ENCODE data around the gene DPM3. TPM values are rescaled to one million over a fixed set of nuclear protein-coding genes. Genes with fewer than 3 reads are reported as not detected.
A peak's percentile ranks its signal among the peaks of the same experiment; 100 is the strongest.

DPM3 gene
- total and polyA plus RNA-seq, 9 of the 15 experiments (the other 6 are each of a cell fraction or from before 2014, with no cell fraction given): 3.7 to 120 (median 36.4) TPM

GRCh38 chr1:155120253-155120652 is 20.1 kb downstream of the DPM3 start (continued):
- TF ChIP-seq FOXJ2 (tag; IDR thresholded peaks at IDR 0.05): peak; percentile 56; the same call in 1 of the 2 replicates
- TF ChIP-seq L3MBTL2 (IDR thresholded peaks at IDR 0.05): peak; percentile 51; the same call in 1 of the 2 replicates
- peak; percentile 50 for TF ChIP-seq ARID1B (IDR thresholded peaks at IDR 0.05)
- TF ChIP-seq RCOR1 (IDR thresholded peaks at IDR 0.05; ENCODE audit: borderline replicate concordance in 1 of 2, low read depth in 2 of 2, low read length in 2 of 2): peak in 1 of 2 experiments; percentile 58; a peak in 1 of 4 replicates
- no peak for TF ChIP-seq ZNF239 (CRISPR knock-in tag; IDR thresholded peaks at IDR 0.05)
- no peak for TF ChIP-seq EP400 (IDR thresholded peaks at IDR 0.05)
- no peak for TF ChIP-seq JUND (IDR thresholded peaks at IDR 0.05; ENCODE audit: borderline replicate concordance, low read depth, low read length)
- peak; percentile 10; the same call in 1 of the 3 replicates for TF ChIP-seq JUND (tag; IDR thresholded peaks at IDR 0.05; ENCODE audit: borderline replicate concordance, low read depth, low read length)
- no peak for TF ChIP-seq ZNF717 (CRISPR knock-in tag; IDR thresholded peaks at IDR 0.05)
- TF ChIP-seq BHLHE40 (IDR thresholded peaks at IDR 0.05; ENCODE audit: low read length): no peak
- TF ChIP-seq, protein P1, sequence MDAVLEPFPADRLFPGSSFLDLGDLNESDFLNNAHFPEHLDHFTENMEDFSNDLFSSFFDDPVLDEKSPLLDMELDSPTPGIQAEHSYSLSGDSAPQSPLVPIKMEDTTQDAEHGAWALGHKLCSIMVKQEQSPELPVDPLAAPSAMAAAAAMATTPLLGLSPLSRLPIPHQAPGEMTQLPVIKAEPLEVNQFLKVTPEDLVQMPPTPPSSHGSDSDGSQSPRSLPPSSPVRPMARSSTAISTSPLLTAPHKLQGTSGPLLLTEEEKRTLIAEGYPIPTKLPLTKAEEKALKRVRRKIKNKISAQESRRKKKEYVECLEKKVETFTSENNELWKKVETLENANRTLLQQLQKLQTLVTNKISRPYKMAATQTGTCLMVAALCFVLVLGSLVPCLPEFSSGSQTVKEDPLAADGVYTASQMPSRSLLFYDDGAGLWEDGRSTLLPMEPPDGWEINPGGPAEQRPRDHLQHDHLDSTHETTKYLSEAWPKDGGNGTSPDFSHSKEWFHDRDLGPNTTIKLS (IDR thresholded peaks at IDR 0.05; ENCODE audit: borderline replicate concordance, low read depth): no peak
- 0 out of 2 replicates have a peak, but pooled peaks have one; percentile 23 for TF ChIP-seq ZNF766 (CRISPR knock-in tag; conservative IDR thresholded peaks at IDR 0.05)
- TF ChIP-seq MAZ (CRISPR knock-in tag; conservative IDR thresholded peaks at IDR 0.05 in 1 of 2, IDR thresholded peaks at IDR 0.05 in 1 of 2): peak in 1 of 2 experiments; percentile 13; a peak in 1 of 4 replicates
- TF ChIP-seq, protein P2, sequence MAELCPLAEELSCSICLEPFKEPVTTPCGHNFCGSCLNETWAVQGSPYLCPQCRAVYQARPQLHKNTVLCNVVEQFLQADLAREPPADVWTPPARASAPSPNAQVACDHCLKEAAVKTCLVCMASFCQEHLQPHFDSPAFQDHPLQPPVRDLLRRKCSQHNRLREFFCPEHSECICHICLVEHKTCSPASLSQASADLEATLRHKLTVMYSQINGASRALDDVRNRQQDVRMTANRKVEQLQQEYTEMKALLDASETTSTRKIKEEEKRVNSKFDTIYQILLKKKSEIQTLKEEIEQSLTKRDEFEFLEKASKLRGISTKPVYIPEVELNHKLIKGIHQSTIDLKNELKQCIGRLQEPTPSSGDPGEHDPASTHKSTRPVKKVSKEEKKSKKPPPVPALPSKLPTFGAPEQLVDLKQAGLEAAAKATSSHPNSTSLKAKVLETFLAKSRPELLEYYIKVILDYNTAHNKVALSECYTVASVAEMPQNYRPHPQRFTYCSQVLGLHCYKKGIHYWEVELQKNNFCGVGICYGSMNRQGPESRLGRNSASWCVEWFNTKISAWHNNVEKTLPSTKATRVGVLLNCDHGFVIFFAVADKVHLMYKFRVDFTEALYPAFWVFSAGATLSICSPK (IDR thresholded peaks at IDR 0.05; ENCODE audit: borderline replicate concordance): no peak
- no peak for TF ChIP-seq TCF7L2 (IDR thresholded peaks at IDR 0.05; ENCODE audit: low read depth, low read length)
- TF ChIP-seq CTBP1 (IDR thresholded peaks at IDR 0.05; ENCODE audit: borderline replicate concordance): peak; percentile 45; the same call in 1 of the 2 replicates
- TF ChIP-seq, protein P3, sequence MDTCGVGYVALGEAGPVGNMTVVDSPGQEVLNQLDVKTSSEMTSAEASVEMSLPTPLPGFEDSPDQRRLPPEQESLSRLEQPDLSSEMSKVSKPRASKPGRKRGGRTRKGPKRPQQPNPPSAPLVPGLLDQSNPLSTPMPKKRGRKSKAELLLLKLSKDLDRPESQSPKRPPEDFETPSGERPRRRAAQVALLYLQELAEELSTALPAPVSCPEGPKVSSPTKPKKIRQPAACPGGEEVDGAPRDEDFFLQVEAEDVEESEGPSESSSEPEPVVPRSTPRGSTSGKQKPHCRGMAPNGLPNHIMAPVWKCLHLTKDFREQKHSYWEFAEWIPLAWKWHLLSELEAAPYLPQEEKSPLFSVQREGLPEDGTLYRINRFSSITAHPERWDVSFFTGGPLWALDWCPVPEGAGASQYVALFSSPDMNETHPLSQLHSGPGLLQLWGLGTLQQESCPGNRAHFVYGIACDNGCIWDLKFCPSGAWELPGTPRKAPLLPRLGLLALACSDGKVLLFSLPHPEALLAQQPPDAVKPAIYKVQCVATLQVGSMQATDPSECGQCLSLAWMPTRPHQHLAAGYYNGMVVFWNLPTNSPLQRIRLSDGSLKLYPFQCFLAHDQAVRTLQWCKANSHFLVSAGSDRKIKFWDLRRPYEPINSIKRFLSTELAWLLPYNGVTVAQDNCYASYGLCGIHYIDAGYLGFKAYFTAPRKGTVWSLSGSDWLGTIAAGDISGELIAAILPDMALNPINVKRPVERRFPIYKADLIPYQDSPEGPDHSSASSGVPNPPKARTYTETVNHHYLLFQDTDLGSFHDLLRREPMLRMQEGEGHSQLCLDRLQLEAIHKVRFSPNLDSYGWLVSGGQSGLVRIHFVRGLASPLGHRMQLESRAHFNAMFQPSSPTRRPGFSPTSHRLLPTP (IDR thresholded peaks at IDR 0.05; ENCODE audit: borderline replicate concordance, extremely low read depth, insufficient read length): no peak
- no peak for TF ChIP-seq NKRF (IDR thresholded peaks at IDR 0.05; ENCODE audit: borderline replicate concordance)
- no peak for TF ChIP-seq SMARCB1 (IDR thresholded peaks at IDR 0.05; ENCODE audit: insufficient read length, low read depth)
- TF ChIP-seq TBP (optimal IDR thresholded peaks at IDR 0.05; ENCODE audit: low read depth, low read length): peak; percentile 26
- TF ChIP-seq NBN (IDR thresholded peaks at IDR 0.05; ENCODE audit: low read depth): peak; percentile 8; the same call in 1 of the 2 replicates

All from K562 (cell line).